Testis (tissue), 2 donors: ENCODE measurements around the gene SLCO1B1.
"Not testable (repeated sequence)": the region's sequence is repeated elsewhere in the genome, so short reads cannot be mapped to it uniquely, and the experiment has no call there.

Experiments used
- POLR2A ChIP-seq: fragments of 450-650 bp; IDR thresholded peaks from one replicate; pipeline ENCODE4 v1.6.1; 2017; ENCODE audit warnings: antibody characterized with exemption, mild to moderate bottlenecking, moderate library complexity
- TF ChIP-seq, protein P1 (sequence below), 3 experiments: fragments of 450-650 bp in 2 of 3; fragments of 200-600 bp in 1 of 3; sonication (generic) in 1 of 3; IDR thresholded peaks; one replicate each; pipeline ENCODE4 v1.5.1; 2016 to 2019; ENCODE audit warnings: antibody characterized with exemption in 3 of 3, mild to moderate bottlenecking in 2 of 3, moderate library complexity in 1 of 3

DNA sequence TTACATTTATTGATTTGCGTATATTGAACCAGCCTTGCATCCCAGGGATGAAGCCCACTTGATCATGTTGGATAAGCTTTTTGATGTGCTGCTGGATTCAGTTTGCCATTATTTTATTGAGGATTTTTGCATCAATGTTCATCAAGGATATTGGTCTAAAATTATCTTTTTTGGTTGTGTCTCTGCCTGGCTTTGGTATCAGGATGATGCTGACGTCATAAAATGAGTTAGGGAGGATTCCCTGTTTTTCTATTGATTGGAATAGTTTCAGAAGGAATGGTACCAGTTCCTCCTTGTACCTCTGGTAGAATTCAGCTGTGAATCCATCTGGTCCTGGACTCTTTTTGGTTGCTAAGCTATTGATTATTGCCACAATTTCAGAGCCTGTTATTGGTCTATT lies 46.2 kb upstream of the SLCO1B1 start:
- TF ChIP-seq, protein P1, sequence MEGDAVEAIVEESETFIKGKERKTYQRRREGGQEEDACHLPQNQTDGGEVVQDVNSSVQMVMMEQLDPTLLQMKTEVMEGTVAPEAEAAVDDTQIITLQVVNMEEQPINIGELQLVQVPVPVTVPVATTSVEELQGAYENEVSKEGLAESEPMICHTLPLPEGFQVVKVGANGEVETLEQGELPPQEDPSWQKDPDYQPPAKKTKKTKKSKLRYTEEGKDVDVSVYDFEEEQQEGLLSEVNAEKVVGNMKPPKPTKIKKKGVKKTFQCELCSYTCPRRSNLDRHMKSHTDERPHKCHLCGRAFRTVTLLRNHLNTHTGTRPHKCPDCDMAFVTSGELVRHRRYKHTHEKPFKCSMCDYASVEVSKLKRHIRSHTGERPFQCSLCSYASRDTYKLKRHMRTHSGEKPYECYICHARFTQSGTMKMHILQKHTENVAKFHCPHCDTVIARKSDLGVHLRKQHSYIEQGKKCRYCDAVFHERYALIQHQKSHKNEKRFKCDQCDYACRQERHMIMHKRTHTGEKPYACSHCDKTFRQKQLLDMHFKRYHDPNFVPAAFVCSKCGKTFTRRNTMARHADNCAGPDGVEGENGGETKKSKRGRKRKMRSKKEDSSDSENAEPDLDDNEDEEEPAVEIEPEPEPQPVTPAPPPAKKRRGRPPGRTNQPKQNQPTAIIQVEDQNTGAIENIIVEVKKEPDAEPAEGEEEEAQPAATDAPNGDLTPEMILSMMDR (IDR thresholded peaks at IDR 0.05) = not testable (repeated sequence)
- not testable (repeated sequence) for TF ChIP-seq POLR2A
